Prostate gland (tissue), 2 donors: ENCODE results near the gene CCDC63. TPM values are rescaled to one million over a fixed set of nuclear protein-coding genes. Genes with fewer than 3 reads are reported as not detected.

Experiments
- DNase-seq: peaks from one replicate; pipeline ENCODE4 v3.0.0-alpha.2; 2019; ENCODE audit warnings: low spot score
- H3K27ac ChIP-seq, 2 donors: fragments of 200-600 bp; sonication (generic); 2 replicates each; pipeline ENCODE4 v1.5.1; 2017 to 2019
- H3K27me3 ChIP-seq: fragments of 200-600 bp; sonication (generic); replicated peaks from 2 replicates; pipeline ENCODE4 v1.5.1; 2019; ENCODE audit not compliant: insufficient read depth
- H3K36me3 ChIP-seq, 2 donors: fragments of 200-600 bp; sonication (generic); 1 replicate in 1 of 2; 2 replicates in 1 of 2; pipeline versions ENCODE4 v1.5.1 to v1.8.1; 2017 to 2019
- H3K4me1 ChIP-seq: fragments of 200-600 bp; sonication (generic); replicated peaks from 2 replicates; pipeline ENCODE4 v1.5.1; 2019
- H3K4me3 ChIP-seq, 2 donors: fragments of 200-600 bp; sonication (generic); 2 replicates each; pipeline ENCODE4 v1.5.1; 2017 to 2019
- H3K9me3 ChIP-seq: fragments of 200-600 bp; sonication (generic); 2 replicates; pipeline ENCODE4 v1.5.1; 2017
- CTCF ChIP-seq, 4 experiments: fragments of 200-600 bp in 2 of 4; fragments of 450-650 bp in 2 of 4; sonication (generic) in 2 of 4; IDR thresholded peaks; 1 replicate in 3 of 4; 2 replicates in 1 of 4; pipeline ENCODE4 v1.5.1; 2016 to 2019; ENCODE audit warnings: antibody characterized with exemption in 4 of 4, mild to moderate bottlenecking in 2 of 4, moderate library complexity in 2 of 4
- POLR2A ChIP-seq: fragments of 450-650 bp; IDR thresholded peaks from one replicate; pipeline ENCODE4 v1.6.1; 2016; ENCODE audit warnings: antibody characterized with exemption, mild to moderate bottlenecking
- POLR2AphosphoS5 ChIP-seq: sonication (generic); formaldehyde crosslinking; IDR thresholded peaks from one replicate; pipeline ENCODE4 v1.6.1; 2017; ENCODE audit warnings: antibody characterized with exemption
- WGBS: methylation state at CpG from one replicate; pipeline ENCODE4 v1.1.5; 2018; 5-methylcytosine and 5-hydroxymethylcytosine counted together
- intact Hi-C: fragments of 100-400 bp; cut with DNase I; formaldehyde crosslinking; loops from one replicate; pipeline ENCODE4 v1.14.2; 2022
- total RNA-seq, 2 donors: library from RNA; depleted of rRNA; stranded (reverse); fragments of >200 nt; gene quantifications; one replicate each; pipeline ENCODE4 v1.1.0, GENCODE V29; 2016

CCDC63 gene
- total RNA-seq, 2 donors from 2014 or later, result 1.2 TPM; not detected in 1

GRCh38 chr12:110919720-110920119 is 72.9 kb downstream of the CCDC63 start:
- Histone ChIP-seq H3K27ac (no peak overlapping the region), H3K27me3 (no peaks in the 10 kb centered on the region), H3K9me3 (no peaks in the 10 kb centered on the region), H3K4me1 (no peaks in the 10 kb centered on the region), H3K4me3 (no peak overlapping the region), H3K36me3 (no peaks in the 10 kb centered on the region)
- intact Hi-C loops, result no loop called here
- no peak for DNase-seq
- 94% methylated on average over 5 of the region's 5 CpGs for WGBS
- TF ChIP-seq CTCF (IDR thresholded peaks at IDR 0.05), result no peak
- no peak for TF ChIP-seq POLR2AphosphoS5
- no peak for TF ChIP-seq POLR2A

- no peak for TF ChIP-seq POLR2AphosphoS5
- TF ChIP-seq POLR2A, result no peak
- TF ChIP-seq CTCF (IDR thresholded peaks at IDR 0.05), result no peak
- WGBS, result 74% methylated on average over 22 of the region's 22 CpGs
- Histone ChIP-seq H3K4me1 (no peaks in the 10 kb centered on the region), H3K27me3 (no peaks in the 10 kb centered on the region), H3K27ac (no peak within 1 kb of the TSS), H3K36me3 (no peaks in the 10 kb centered on the region), H3K9me3 (no peaks in the 10 kb centered on the region), H3K4me3 (no peak within 1 kb of the TSS)
- no peak for DNase-seq
- intact Hi-C loops, result no loop called here
Observed at GRCh38 chr12:110920324-110920910, 73.6 kb downstream of the CCDC63 start, which contains the start of gene MYL2. Gene MYL2 (minus strand): TSS chr12:110920579. CDS start chr12:110920529, 50 bp downstream.

- no peaks in the 10 kb centered on the region for H3K27me3 ChIP-seq
- H3K4me3 ChIP-seq, result no peak overlapping the region
- H3K9me3 ChIP-seq, result no peaks in the 10 kb centered on the region
- intact Hi-C loops, result no loop called here
- H3K4me1 ChIP-seq, result no peaks in the 10 kb centered on the region
- no peak overlapping the region for H3K27ac ChIP-seq
- DNase-seq, result no peak
- TF ChIP-seq POLR2AphosphoS5, result no peak
- no peak for TF ChIP-seq POLR2A
- TF ChIP-seq CTCF (IDR thresholded peaks at IDR 0.05), result no peak
- 79% methylated on average over 10 of the region's 10 CpGs for WGBS
- H3K36me3 ChIP-seq, result no peaks in the 10 kb centered on the region
Observed at GRCh38 chr12:110921262-110921661, 74.5 kb downstream of the CCDC63 start.

GRCh38 chr12:110922652-110923051 is 75.9 kb downstream of the CCDC63 start:
- Histone ChIP-seq H3K27ac (no peak overlapping the region), H3K27me3 (no peaks in the 10 kb centered on the region), H3K36me3 (no peaks in the 10 kb centered on the region), H3K4me1 (no peaks in the 10 kb centered on the region), H3K4me3 (no peak overlapping the region), H3K9me3 (no peaks in the 10 kb centered on the region)
- TF ChIP-seq POLR2AphosphoS5 (no peak), POLR2A (no peak), CTCF (IDR thresholded peaks at IDR 0.05) (no peak)
- WGBS, result 79% methylated on average over 7 of the region's 7 CpGs
- intact Hi-C loops, result no loop called here
- no peak for DNase-seq

GRCh38 chr12:110923192-110923591 is 76.4 kb downstream of the CCDC63 start:
- 94% methylated on average over 4 of the region's 4 CpGs for WGBS
- no peaks in the 10 kb centered on the region for H3K9me3 ChIP-seq
- DNase-seq, result no peak
- H3K4me1 ChIP-seq, result no peaks in the 10 kb centered on the region
- no peaks in the 10 kb centered on the region for H3K36me3 ChIP-seq
- H3K27me3 ChIP-seq, result no peaks in the 10 kb centered on the region
- no peak overlapping the region for H3K4me3 ChIP-seq
- no peak overlapping the region for H3K27ac ChIP-seq
- no peak for TF ChIP-seq CTCF (IDR thresholded peaks at IDR 0.05)
- TF ChIP-seq POLR2A, result no peak
- intact Hi-C loops, result no loop called here
